ENCODE data around the gene PTPRG.

DNA sequence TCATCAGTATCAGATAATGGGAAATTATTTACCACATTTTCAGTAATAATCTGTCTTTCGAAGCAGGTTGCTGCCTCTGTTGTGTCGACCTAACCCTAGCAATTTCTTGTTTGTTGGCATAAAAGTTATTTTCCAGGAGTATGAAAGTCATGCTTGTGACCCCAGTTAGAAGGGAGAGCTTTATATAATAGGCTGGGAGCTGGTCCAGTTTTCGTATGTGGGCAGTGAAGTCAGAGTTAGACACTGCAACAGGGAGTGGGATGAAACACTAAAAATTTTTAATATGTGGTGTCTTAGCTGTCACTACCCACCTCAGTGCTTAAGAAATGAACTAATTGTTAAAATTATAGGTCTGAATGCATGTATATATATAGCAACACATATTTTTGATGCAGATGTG lies 463.5 kb downstream of the PTPRG start:
- TF ChIP-seq, protein P1, sequence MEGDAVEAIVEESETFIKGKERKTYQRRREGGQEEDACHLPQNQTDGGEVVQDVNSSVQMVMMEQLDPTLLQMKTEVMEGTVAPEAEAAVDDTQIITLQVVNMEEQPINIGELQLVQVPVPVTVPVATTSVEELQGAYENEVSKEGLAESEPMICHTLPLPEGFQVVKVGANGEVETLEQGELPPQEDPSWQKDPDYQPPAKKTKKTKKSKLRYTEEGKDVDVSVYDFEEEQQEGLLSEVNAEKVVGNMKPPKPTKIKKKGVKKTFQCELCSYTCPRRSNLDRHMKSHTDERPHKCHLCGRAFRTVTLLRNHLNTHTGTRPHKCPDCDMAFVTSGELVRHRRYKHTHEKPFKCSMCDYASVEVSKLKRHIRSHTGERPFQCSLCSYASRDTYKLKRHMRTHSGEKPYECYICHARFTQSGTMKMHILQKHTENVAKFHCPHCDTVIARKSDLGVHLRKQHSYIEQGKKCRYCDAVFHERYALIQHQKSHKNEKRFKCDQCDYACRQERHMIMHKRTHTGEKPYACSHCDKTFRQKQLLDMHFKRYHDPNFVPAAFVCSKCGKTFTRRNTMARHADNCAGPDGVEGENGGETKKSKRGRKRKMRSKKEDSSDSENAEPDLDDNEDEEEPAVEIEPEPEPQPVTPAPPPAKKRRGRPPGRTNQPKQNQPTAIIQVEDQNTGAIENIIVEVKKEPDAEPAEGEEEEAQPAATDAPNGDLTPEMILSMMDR (conservative IDR thresholded peaks at IDR 0.05 in 1 of 2, IDR thresholded peaks at IDR 0.05 in 1 of 2; ENCODE audit: low read depth in 1 of 2, low read length in 2 of 2): no peak
- no peak for TF ChIP-seq EZH2 (IDR thresholded peaks at IDR 0.05; ENCODE audit: low read length, missing control alignments)
